OCI-LY7 (cell line): Measurements from ENCODE around the gene DMD.

Experiments
- EZH2phosphoT487 ChIP-seq: fragments of 200-600 bp; sonication (generic); IDR thresholded peaks from 2 replicates; pipeline ENCODE4 v1.6.1; 2018; ENCODE audit warnings: low read depth, borderline replicate concordance, mild to moderate bottlenecking, mixed run types, antibody characterized with exemption, low read length, moderate library complexity, mixed read lengths
- TF ChIP-seq, protein P1 (sequence below): fragments of 200-600 bp; sonication (generic); conservative IDR thresholded peaks from 2 replicates; pipeline ENCODE4 v1.5.1; 2014; ENCODE audit warnings: mild to moderate bottlenecking, antibody characterized with exemption, low read length, moderate library complexity, mixed read lengths

DNA sequence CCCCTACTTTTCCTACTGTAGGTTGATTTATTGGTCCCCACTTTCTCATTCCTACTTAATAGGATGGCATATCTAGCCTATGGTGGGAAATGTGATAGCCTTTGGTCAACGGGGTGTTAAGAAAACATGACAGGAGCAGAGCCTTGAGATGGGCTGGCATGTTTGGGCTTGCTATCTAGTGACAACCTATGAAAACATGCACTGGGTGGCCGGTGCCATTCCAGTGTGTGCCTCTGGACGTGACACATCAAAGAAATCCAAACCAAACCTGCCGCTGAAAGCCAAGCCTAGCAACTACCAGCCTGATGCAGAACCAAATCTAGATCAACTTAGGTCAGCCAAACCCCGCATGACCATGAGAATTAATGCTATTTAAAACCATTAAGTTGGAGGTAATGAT is 317.6 kb downstream of the DMD start:
- TF ChIP-seq, protein P1, sequence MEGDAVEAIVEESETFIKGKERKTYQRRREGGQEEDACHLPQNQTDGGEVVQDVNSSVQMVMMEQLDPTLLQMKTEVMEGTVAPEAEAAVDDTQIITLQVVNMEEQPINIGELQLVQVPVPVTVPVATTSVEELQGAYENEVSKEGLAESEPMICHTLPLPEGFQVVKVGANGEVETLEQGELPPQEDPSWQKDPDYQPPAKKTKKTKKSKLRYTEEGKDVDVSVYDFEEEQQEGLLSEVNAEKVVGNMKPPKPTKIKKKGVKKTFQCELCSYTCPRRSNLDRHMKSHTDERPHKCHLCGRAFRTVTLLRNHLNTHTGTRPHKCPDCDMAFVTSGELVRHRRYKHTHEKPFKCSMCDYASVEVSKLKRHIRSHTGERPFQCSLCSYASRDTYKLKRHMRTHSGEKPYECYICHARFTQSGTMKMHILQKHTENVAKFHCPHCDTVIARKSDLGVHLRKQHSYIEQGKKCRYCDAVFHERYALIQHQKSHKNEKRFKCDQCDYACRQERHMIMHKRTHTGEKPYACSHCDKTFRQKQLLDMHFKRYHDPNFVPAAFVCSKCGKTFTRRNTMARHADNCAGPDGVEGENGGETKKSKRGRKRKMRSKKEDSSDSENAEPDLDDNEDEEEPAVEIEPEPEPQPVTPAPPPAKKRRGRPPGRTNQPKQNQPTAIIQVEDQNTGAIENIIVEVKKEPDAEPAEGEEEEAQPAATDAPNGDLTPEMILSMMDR = no peak
- no peak for TF ChIP-seq EZH2phosphoT487
